Measurements from ENCODE around the gene ZCCHC17.

GRCh38 chr1:31370565-31370964 lies 73.7 kb downstream of the ZCCHC17 start:
- TF ChIP-seq CTCF (IDR thresholded peaks at IDR 0.05; ENCODE audit: poor library complexity), result no peak
- TF ChIP-seq EZH2 (IDR thresholded peaks at IDR 0.05; ENCODE audit: borderline replicate concordance), result no peak
